H1 (cell line): ENCODE results near the gene SATB2. TPM values are rescaled to one million over a fixed set of nuclear protein-coding genes. Genes with fewer than 3 reads are reported as not detected.

Experiments used
- CTCF ChIA-PET: fragments of 300-600 bp; sonication (Branson Sonifier 250); formaldehyde crosslinking; loops from one replicate; lab custom pipeline; 2021; ENCODE audit not compliant: partially characterized antibody; lab: Charles Lee
- POLR2A ChIA-PET: fragments of 300-600 bp; sonication (Branson Sonifier 250); formaldehyde crosslinking; loops from one replicate; lab custom pipeline; 2021; ENCODE audit warnings: inconsistent platforms; ENCODE audit not compliant: partially characterized antibody; lab: Charles Lee
- DNase-seq, 2 experiments: peaks; one replicate each; pipeline versions ENCODE4 v3.0.0 to v3.0.0-alpha.2; 2010 to 2022; ENCODE audit warnings: low spot score in 2 of 2, low read depth in 1 of 2, mixed read lengths in 1 of 2
- FAIRE-seq: peaks from 2 replicates; lab custom pipeline; 2011; peaks lifted over from hg19 to GRCh38; lab: Jason Lieb, UNC
- H2AFZ ChIP-seq: 2 replicates; pipeline ENCODE4 v1.8.1; 2012; ENCODE audit warnings: low read length, inconsistent platforms
- H2AK5ac ChIP-seq: 2 replicates; pipeline ENCODE4 v1.6.1; 2013; ENCODE audit warnings: low read depth, low read length
- H2BK120ac ChIP-seq: replicated peaks from 2 replicates; pipeline ENCODE3; 2013; ENCODE audit warnings: low read depth, low read length, inconsistent platforms
- H2BK12ac ChIP-seq: 2 replicates; pipeline ENCODE4 v1.6.1; 2013; ENCODE audit warnings: low read depth, low read length
- H2BK15ac ChIP-seq: 2 replicates; pipeline ENCODE4 v1.6.1; 2013; ENCODE audit warnings: low read length
- H2BK20ac ChIP-seq: 2 replicates; pipeline ENCODE4 v1.6.1; 2013; ENCODE audit warnings: low read length
- H2BK5ac ChIP-seq: 2 replicates; pipeline ENCODE4 v1.6.1; 2013; ENCODE audit warnings: low read depth, low read length
- H3K14ac ChIP-seq: 2 replicates; pipeline ENCODE4 v1.6.1; 2013; ENCODE audit warnings: inconsistent platforms; ENCODE audit not compliant: insufficient read length
- H3K18ac ChIP-seq: 2 replicates; pipeline ENCODE4 v1.6.1; 2013; ENCODE audit warnings: low read length; ENCODE audit errors: extremely low read depth
- H3K23ac ChIP-seq: 2 replicates; pipeline ENCODE4 v1.6.1; 2013; ENCODE audit warnings: inconsistent platforms; ENCODE audit not compliant: insufficient read length
- H3K23me2 ChIP-seq: 2 replicates; pipeline ENCODE4 v1.6.1; 2013; ENCODE audit warnings: low read depth, low read length
- H3K27ac ChIP-seq: 2 replicates; pipeline ENCODE4 v1.6.1; 2011; ENCODE audit warnings: low read depth, low read length, inconsistent platforms
- H3K27me3 ChIP-seq, 4 experiments: replicated peaks in 1 of 4; 1 replicate in 1 of 4; 2 replicates in 3 of 4; pipeline versions ENCODE4 v1.6.1 to v1.8.1; 2011 to 2013; ENCODE audit warnings: low read length in 3 of 4, mild to moderate bottlenecking in 3 of 4, inconsistent platforms in 2 of 4, mixed read lengths in 2 of 4, moderate library complexity in 1 of 4; ENCODE audit not compliant: control insufficient read depth in 3 of 4, insufficient read depth in 3 of 4; ENCODE audit errors: extremely low read depth in 1 of 4
- H3K36me3 ChIP-seq, 4 experiments: 2 replicates each; pipeline versions ENCODE4 v1.6.1 to v1.8.1; 2011 to 2013; ENCODE audit warnings: mild to moderate bottlenecking in 4 of 4, low read length in 3 of 4, moderate library complexity in 2 of 4, control low read depth in 1 of 4, inconsistent platforms in 1 of 4; ENCODE audit not compliant: insufficient read depth in 4 of 4, control insufficient read depth in 2 of 4
- H3K4ac ChIP-seq: replicated peaks from 2 replicates; pipeline ENCODE3; 2013; ENCODE audit warnings: low read length, low read depth, mixed read lengths, inconsistent platforms; ENCODE audit not compliant: insufficient read length
- H3K4me1 ChIP-seq, 4 experiments: replicated peaks in 1 of 4; 1 replicate in 1 of 4; 2 replicates in 3 of 4; pipeline versions ENCODE4 v1.6.1 to v1.8.1; 2011 to 2013; ENCODE audit warnings: low read length in 3 of 4, inconsistent platforms in 2 of 4, mixed read lengths in 1 of 4; ENCODE audit not compliant: insufficient read depth in 4 of 4, control insufficient read depth in 3 of 4
- H3K4me2 ChIP-seq, 2 experiments: 2 replicates each; pipeline versions ENCODE4 v1.6.1 to v1.8.1; 2011 to 2013; ENCODE audit warnings: low read depth in 2 of 2, low read length in 2 of 2, control low read depth in 1 of 2, inconsistent platforms in 1 of 2, mild to moderate bottlenecking in 1 of 2; ENCODE audit not compliant: insufficient read depth in 1 of 2
- H3K4me3 ChIP-seq, 4 experiments: fragments of 200-600, 300-600 bp in 1 of 4; sonication (generic), shearing (Covaris generic), sonication (Bioruptor Twin) in 1 of 4; 2 replicates each; pipeline versions ENCODE4 v1.5.1 to v1.8.1; 2011 to 2016; ENCODE audit warnings: low read length in 4 of 4, low read depth in 3 of 4, control low read depth in 2 of 4, inconsistent platforms in 2 of 4, mild to moderate bottlenecking in 2 of 4, mixed read lengths in 1 of 4, moderate library complexity in 1 of 4; ENCODE audit not compliant: insufficient read depth in 2 of 4; ENCODE audit errors: extremely low read depth in 1 of 4
- H3K56ac ChIP-seq: replicated peaks from 2 replicates; pipeline ENCODE3; 2013; ENCODE audit warnings: low read depth, mild to moderate bottlenecking, mixed read lengths, low read length, inconsistent platforms; ENCODE audit not compliant: insufficient read length
- H3K79me1 ChIP-seq: 2 replicates; pipeline ENCODE4 v1.6.1; 2013; ENCODE audit warnings: low read depth, low read length, control low read depth
- H3K79me2 ChIP-seq, 2 experiments: 2 replicates each; pipeline versions ENCODE4 v1.6.1 to v1.8.1; 2012 to 2013; ENCODE audit warnings: low read length in 2 of 2, mild to moderate bottlenecking in 2 of 2, inconsistent platforms in 1 of 2; ENCODE audit not compliant: insufficient read depth in 2 of 2, control insufficient read depth in 1 of 2
- H3K9ac ChIP-seq, 4 experiments: replicated peaks in 1 of 4; 1 replicate in 1 of 4; 2 replicates in 3 of 4; pipeline versions ENCODE4 v1.6.1 to v1.8.1; 2011 to 2013; ENCODE audit warnings: low read depth in 3 of 4, low read length in 3 of 4, control low read depth in 2 of 4, mild to moderate bottlenecking in 2 of 4, moderate library complexity in 2 of 4, inconsistent platforms in 1 of 4; ENCODE audit errors: extremely low read depth in 1 of 4
- H3K9me3 ChIP-seq, 2 experiments: 2 replicates each; pipeline versions ENCODE4 v1.6.1 to v1.8.1; 2012 to 2013; ENCODE audit warnings: mild to moderate bottlenecking in 2 of 2, moderate library complexity in 2 of 2, control low read depth in 1 of 2, inconsistent platforms in 1 of 2, low read depth in 1 of 2, low read length in 1 of 2, mixed read lengths in 1 of 2; ENCODE audit not compliant: insufficient read depth in 2 of 2
- H4K20me1 ChIP-seq, 2 experiments: replicated peaks in 1 of 2; 2 replicates each; pipeline versions ENCODE3 to v1.8.1; 2011 to 2013; ENCODE audit warnings: inconsistent platforms in 2 of 2, low read length in 2 of 2, mild to moderate bottlenecking in 1 of 2; ENCODE audit not compliant: insufficient read depth in 2 of 2, control insufficient read depth in 1 of 2
- H4K5ac ChIP-seq: 2 replicates; pipeline ENCODE4 v1.6.1; 2013; ENCODE audit warnings: low read length, low read depth, mixed read lengths, inconsistent platforms; ENCODE audit not compliant: insufficient read length
- H4K8ac ChIP-seq: 2 replicates; pipeline ENCODE4 v1.8.0; 2013; ENCODE audit warnings: mild to moderate bottlenecking, moderate library complexity, low read length, inconsistent platforms; ENCODE audit not compliant: insufficient read depth; ENCODE audit errors: extremely low read depth
- H4K91ac ChIP-seq: replicated peaks from 2 replicates; pipeline ENCODE3; 2013; ENCODE audit warnings: low read length, mixed read lengths, inconsistent platforms; ENCODE audit not compliant: insufficient read length
- BACH1 ChIP-seq: IDR thresholded peaks from 2 replicates; pipeline ENCODE4 v1.6.1; 2012; ENCODE audit warnings: low read length, improper control_type of control experiment
- BRCA1 ChIP-seq: IDR thresholded peaks from 2 replicates; pipeline ENCODE4 v1.6.1; 2012; ENCODE audit warnings: low read depth, low read length, improper control_type of control experiment
- CTBP2 ChIP-seq: IDR thresholded peaks from 2 replicates; pipeline ENCODE4 v1.7.0; 2011; ENCODE audit warnings: borderline replicate concordance, mild to moderate bottlenecking, moderate library complexity, mixed read lengths, low read length; ENCODE audit not compliant: insufficient read depth, insufficient read length
- JUN ChIP-seq: IDR thresholded peaks from 2 replicates; pipeline ENCODE4 v1.6.1; 2011; ENCODE audit warnings: low read depth, mild to moderate bottlenecking, improper control_type of control experiment, low read length
- RNF2 ChIP-seq: fragments of 200-900, 300-1000 bp; sonication (generic); IDR thresholded peaks from 2 replicates; pipeline ENCODE4 v1.7.1; 2016; ENCODE audit warnings: borderline replicate concordance, low read depth, mild to moderate bottlenecking, antibody characterized with exemption, low read length; ENCODE audit not compliant: poor library complexity, severe bottlenecking; ENCODE audit errors: missing control alignments
- SAP30 ChIP-seq: fragments of 300-600 bp; sonication (generic); IDR thresholded peaks from 2 replicates; pipeline ENCODE4 v1.7.1; 2012; ENCODE audit warnings: low read length, moderate library complexity, mild to moderate bottlenecking, inconsistent platforms; ENCODE audit not compliant: insufficient read depth, insufficient replicate concordance
- SIN3A ChIP-seq, 2 experiments: IDR thresholded peaks in 1 of 2; conservative IDR thresholded peaks in 1 of 2; 2 replicates each; pipeline ENCODE4 v1.6.1; 2011 to 2012; ENCODE audit warnings: low read length in 2 of 2, improper control_type of control experiment in 1 of 2, low read depth in 1 of 2, mild to moderate bottlenecking in 1 of 2
- SIX5 ChIP-seq: IDR thresholded peaks from 2 replicates; pipeline ENCODE4 v1.6.1; 2011; ENCODE audit warnings: mild to moderate bottlenecking, low read depth, low read length
- SP1 ChIP-seq: IDR thresholded peaks from 2 replicates; pipeline ENCODE4 v1.6.1; 2011; ENCODE audit warnings: low read depth, low read length
- SP2 ChIP-seq: IDR thresholded peaks from 2 replicates; pipeline ENCODE4 v1.6.1; 2012; ENCODE audit warnings: mild to moderate bottlenecking, low read length, inconsistent platforms
- SRF ChIP-seq: IDR thresholded peaks from 2 replicates; pipeline ENCODE4 v1.6.1; 2011; ENCODE audit warnings: mild to moderate bottlenecking, low read depth, low read length, moderate library complexity
- TEAD4 ChIP-seq: IDR thresholded peaks from 2 replicates; pipeline ENCODE4 v1.6.1; 2012; ENCODE audit warnings: low read depth, low read length, inconsistent platforms, mixed read lengths
- WGBS, 2 experiments: shearing (Covaris generic) in 1 of 2; methylation state at CpG; one replicate each; pipeline versions ENCODE4 v1.1.6 to v1.1.7; 2013 to 2015; ENCODE audit warnings: low lambda C conversion rate in 2 of 2, mixed read lengths in 2 of 2, inconsistent platforms in 1 of 2, low coverage in 1 of 2, missing lambda C conversion rate in 1 of 2; ENCODE audit not compliant: insufficient replicate concordance in 2 of 2, insufficient coverage in 1 of 2, insufficient read length in 1 of 2; ENCODE audit errors: extremely low coverage in 1 of 2, missing lambda C conversion rate in 1 of 2; 5-methylcytosine and 5-hydroxymethylcytosine counted together
- polyA plus RNA-seq, 7 experiments: library from polyadenylated mRNA; depleted of rRNA in 3 of 7; stranded (reverse) in 5 of 7; unstranded in 2 of 7; fragments of >200 nt in 5 of 7; fragments of 200-250 nt in 2 of 7; gene quantifications; 1 replicate in 5 of 7; 2 replicates in 1 of 7; 4 replicates in 1 of 7; pipeline versions ENCODE4 v1.2.1 to v1.2.3, GENCODE V29; 2011 to 2013; ENCODE audit warnings: missing spikeins in 2 of 7, mixed read lengths in 2 of 7
- total RNA-seq: library from RNA; stranded (reverse); fragmentation: NEBNext Ultra II Directional; extraction: Animal tissue kit (Norgen Biotek cat#: 25700); gene quantifications from 2 replicates; pipeline ENCODE4 v1.2.1, GENCODE V29; 2021

Gene SATB2
- total and polyA plus RNA-seq, 2 of the 8 experiments (the other 6 are each of a cell fraction or from before 2014, with no cell fraction given): 1.3 to 5.7 TPM

GRCh38 chr2:199419428-199419827, 38.3 kb downstream of the SATB2 start:
- Histone ChIP-seq H3K14ac (no peak overlapping the region), H3K36me3 (no peaks in the 10 kb centered on the region), H3K4me3 (no peak overlapping the region), H2BK5ac (no peak overlapping the region), H2AK5ac (no peak overlapping the region), H3K9me3 (no peaks in the 10 kb centered on the region), H3K9ac (no peak overlapping the region), H3K4me2 (no peak overlapping the region), H3K79me2 (no peaks in the 10 kb centered on the region), H3K18ac (no peak overlapping the region), H3K23me2 (no peaks in the 10 kb centered on the region), H4K91ac (no peak overlapping the region), H3K56ac (no peak overlapping the region), H3K27me3 (no peaks in the 10 kb centered on the region; a peak in 1 of 7 replicates), H2AFZ (no peak overlapping the region), H3K27ac (no peak overlapping the region), H3K4ac (no peak overlapping the region), H3K23ac (no peak overlapping the region), H3K79me1 (no peaks in the 10 kb centered on the region), H4K20me1 (no peaks in the 10 kb centered on the region), H3K4me1 (peaks cover 0 to 4% (median 0%) of the 10 kb centered on the region in 4 experiments; a peak in 1 of 7 replicates), H2BK12ac (no peak overlapping the region), H2BK120ac (no peak overlapping the region), H4K8ac (no peak overlapping the region), H2BK15ac (no peak overlapping the region), H2BK20ac (no peak overlapping the region), H4K5ac (no peak overlapping the region)
- 93% methylated on average over 5 of the region's 5 CpGs; no CpG with 5 or more reads in 1 of the 2 experiments for WGBS, 2 experiments
- TF ChIP-seq BACH1 (no peak), SIN3A (conservative IDR thresholded peaks at IDR 0.05 in 1 of 2, IDR thresholded peaks at IDR 0.05 in 1 of 2; ENCODE audit: low read depth in 1 of 2, low read length in 2 of 2) (no peak), SP1 (no peak), SP2 (no peak), BRCA1 (no peak), TEAD4 (no peak), SRF (no peak), RNF2 (no peak), JUN (no peak), SAP30 (no peak), SIX5 (no peak), CTBP2 (no peak)
- FAIRE-seq (no peak), DNase-seq (no peak)
- POLR2A ChIA-PET: interaction anchor here (0.8 kb wide), 1 partner anchor 13 kb away, joined by 5 read pairs; no protein-coding TSS in a partner anchor
- CTCF ChIA-PET: no interaction called here
